ENCODE results near the gene SMIM23.

The SMIM23 gene

DNA sequence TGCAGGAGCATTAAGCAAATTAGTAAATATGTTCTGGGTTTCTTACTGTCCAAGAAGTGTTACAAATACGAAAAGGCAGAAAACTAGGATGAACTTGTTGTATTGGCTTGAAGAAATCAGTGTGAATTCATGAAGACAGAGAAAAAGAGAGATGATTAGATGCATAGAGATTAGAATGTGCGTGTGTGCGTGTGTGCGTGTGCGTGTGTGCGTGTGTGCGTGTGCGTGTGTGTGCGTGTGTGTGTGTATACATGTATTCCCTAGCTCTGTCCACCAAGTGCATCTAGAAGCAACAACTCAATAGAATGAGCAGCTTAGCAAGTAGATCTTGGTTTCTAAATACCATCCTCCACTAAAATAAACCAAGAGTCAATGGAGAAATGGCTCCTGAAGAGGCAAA is 41.5 kb downstream of the SMIM23 start:
- Histone ChIP-seq H3K27ac (ENCODE audit: low read depth, low read length) (no peak overlapping the region), H3K27me3 (ENCODE audit: control insufficient read depth, insufficient read depth, low read length) (no peaks in the 10 kb centered on the region), H3K36me3 (ENCODE audit: control insufficient read depth, insufficient read depth, low read length) (no peaks in the 10 kb centered on the region), H3K9ac (ENCODE audit: low read length) (no peak overlapping the region), H3K4me3 (ENCODE audit: low read length) (no peak overlapping the region), H3K4me1 (ENCODE audit: control insufficient read depth, insufficient read depth, low read length) (no peaks in the 10 kb centered on the region)

DNA sequence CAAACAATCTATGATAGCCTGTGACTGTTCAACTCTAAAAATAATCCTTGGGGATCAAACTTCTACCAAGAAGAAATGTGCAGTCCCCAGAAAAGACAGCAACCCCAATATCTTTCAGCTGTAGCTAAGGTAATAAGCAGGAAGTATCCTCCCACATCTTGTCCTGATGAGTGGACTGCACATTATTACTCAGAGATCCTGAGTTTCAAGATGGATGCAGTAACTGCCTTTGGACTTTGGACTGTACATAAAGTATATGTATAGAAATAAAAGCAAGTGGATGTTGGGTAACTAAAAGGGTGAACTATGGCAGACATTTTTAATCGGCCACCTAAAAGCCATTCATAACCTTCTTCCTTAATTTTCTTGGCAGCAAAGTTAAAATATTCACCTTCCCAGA is 45.1 kb downstream of the SMIM23 start:
- Histone ChIP-seq H3K27me3 (ENCODE audit: control insufficient read depth, insufficient read depth, low read length) (no peaks in the 10 kb centered on the region), H3K4me3 (ENCODE audit: low read length) (no peak overlapping the region), H3K27ac (ENCODE audit: low read depth, low read length) (no peak overlapping the region), H3K9ac (ENCODE audit: low read length) (no peak overlapping the region), H3K36me3 (ENCODE audit: control insufficient read depth, insufficient read depth, low read length) (no peaks in the 10 kb centered on the region), H3K4me1 (ENCODE audit: control insufficient read depth, insufficient read depth, low read length) (no peaks in the 10 kb centered on the region)

DNA sequence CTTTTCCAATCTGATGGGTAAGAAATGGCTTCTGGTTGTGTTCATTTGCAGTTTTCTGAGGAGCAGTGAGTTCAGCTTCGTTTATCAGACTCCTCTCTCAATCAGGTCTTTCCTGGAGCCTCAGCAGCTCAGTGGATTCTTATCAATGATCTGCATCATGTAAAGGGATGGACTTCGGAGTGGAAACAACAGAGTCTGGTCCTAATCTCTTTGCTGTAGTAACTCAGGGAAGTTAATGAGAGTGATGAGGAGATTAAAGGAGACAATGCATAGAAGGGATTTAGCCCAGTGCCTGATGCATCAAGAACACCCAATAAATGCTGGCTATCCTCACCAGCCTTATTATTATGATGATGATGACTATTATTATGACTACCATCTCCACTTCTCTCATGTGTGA is 47.2 kb downstream of the SMIM23 start:
- no peak overlapping the region for H3K9ac ChIP-seq (ENCODE audit: low read length)
- H3K27me3 ChIP-seq (ENCODE audit: control insufficient read depth, insufficient read depth, low read length) = no peaks in the 10 kb centered on the region
- no peak overlapping the region for H3K27ac ChIP-seq (ENCODE audit: low read depth, low read length)
- H3K4me1 ChIP-seq (ENCODE audit: control insufficient read depth, insufficient read depth, low read length) = no peaks in the 10 kb centered on the region
- H3K4me3 ChIP-seq (ENCODE audit: low read length) = no peak overlapping the region
- H3K36me3 ChIP-seq (ENCODE audit: control insufficient read depth, insufficient read depth, low read length) = no peaks in the 10 kb centered on the region

DNA sequence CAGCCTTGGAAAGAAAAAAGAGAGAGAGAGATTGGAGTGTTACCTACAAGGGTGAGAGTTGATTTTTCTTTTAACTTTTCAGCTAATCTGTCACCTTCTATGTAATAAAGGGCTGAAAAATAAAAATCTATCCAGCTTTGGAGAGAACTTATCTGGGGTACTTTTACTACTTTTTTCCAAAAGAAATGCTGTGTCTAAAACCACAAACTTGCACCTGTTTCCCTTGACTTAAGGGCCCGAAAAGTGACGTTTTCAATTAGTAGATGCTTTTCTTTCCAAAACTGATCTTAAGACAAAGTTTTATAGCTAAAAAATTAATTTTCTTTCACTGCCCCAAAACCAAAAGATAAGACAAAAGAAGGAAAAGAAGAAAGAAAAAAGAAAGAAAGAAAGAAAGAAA is 48.8 kb downstream of the SMIM23 start:
- Histone ChIP-seq H3K4me3 (ENCODE audit: low read length) (no peak overlapping the region), H3K36me3 (ENCODE audit: control insufficient read depth, insufficient read depth, low read length) (no peaks in the 10 kb centered on the region), H3K27ac (ENCODE audit: low read depth, low read length) (no peak overlapping the region), H3K27me3 (ENCODE audit: control insufficient read depth, insufficient read depth, low read length) (no peaks in the 10 kb centered on the region), H3K9ac (ENCODE audit: low read length) (no peak overlapping the region), H3K4me1 (ENCODE audit: control insufficient read depth, insufficient read depth, low read length) (no peaks in the 10 kb centered on the region)

GRCh38 chr5:171835066-171835465 is 49.4 kb downstream of the SMIM23 start:
- no peaks in the 10 kb centered on the region for H3K4me1 ChIP-seq (ENCODE audit: control insufficient read depth, insufficient read depth, low read length)
- no peaks in the 10 kb centered on the region for H3K36me3 ChIP-seq (ENCODE audit: control insufficient read depth, insufficient read depth, low read length)
- no peak overlapping the region for H3K27ac ChIP-seq (ENCODE audit: low read depth, low read length)

GRCh38 chr5:171837522-171837921 is 51.9 kb downstream of the SMIM23 start:
- Histone ChIP-seq H3K36me3 (ENCODE audit: control insufficient read depth, insufficient read depth, low read length) (no peaks in the 10 kb centered on the region), H3K27ac (ENCODE audit: low read depth, low read length) (no peak overlapping the region), H3K9ac (ENCODE audit: low read length) (no peak overlapping the region), H3K4me1 (ENCODE audit: control insufficient read depth, insufficient read depth, low read length) (no peaks in the 10 kb centered on the region), H3K27me3 (ENCODE audit: control insufficient read depth, insufficient read depth, low read length) (no peaks in the 10 kb centered on the region), H3K4me3 (ENCODE audit: low read length) (no peak overlapping the region)

More at GRCh38 chr5:171835066-171835465, 49.4 kb downstream of the SMIM23 start:
- Histone ChIP-seq H3K4me3 (ENCODE audit: low read length) (no peak overlapping the region), H3K9ac (ENCODE audit: low read length) (no peak overlapping the region), H3K27me3 (ENCODE audit: control insufficient read depth, insufficient read depth, low read length) (no peaks in the 10 kb centered on the region)

- Histone ChIP-seq H3K27me3 (ENCODE audit: control insufficient read depth, insufficient read depth, low read length) (no peaks in the 10 kb centered on the region), H3K36me3 (ENCODE audit: control insufficient read depth, insufficient read depth, low read length) (no peaks in the 10 kb centered on the region), H3K27ac (ENCODE audit: low read depth, low read length) (no peak overlapping the region), H3K9ac (ENCODE audit: low read length) (no peak overlapping the region), H3K4me1 (ENCODE audit: control insufficient read depth, insufficient read depth, low read length) (no peaks in the 10 kb centered on the region), H3K4me3 (ENCODE audit: low read length) (no peak overlapping the region)
Observed at GRCh38 chr5:171838066-171838465, 52.4 kb downstream of the SMIM23 start.

DNA sequence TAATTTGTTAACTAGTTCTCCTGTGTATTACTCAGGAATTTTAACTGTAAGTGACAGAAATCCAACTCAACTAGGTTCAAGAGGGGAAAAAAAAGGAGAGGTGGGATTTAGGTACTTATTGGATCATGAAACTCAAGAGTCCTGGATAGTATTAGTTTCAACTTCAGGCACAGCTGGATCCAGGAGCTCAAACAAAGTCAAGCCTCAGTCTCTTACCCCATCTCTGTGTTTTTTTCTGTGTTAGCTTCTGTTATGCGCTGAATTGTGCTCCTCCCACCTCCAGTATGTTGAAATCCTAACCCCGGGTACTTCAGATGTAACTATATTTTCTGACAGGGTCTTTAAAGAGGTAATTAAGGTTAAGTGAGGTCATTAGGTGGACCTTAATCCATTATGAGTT is 53.5 kb downstream of the SMIM23 start:
- H3K4me3 ChIP-seq (ENCODE audit: low read length) = no peak overlapping the region

GRCh38 chr5:171840066-171840465 is 54.4 kb downstream of the SMIM23 start:
- Histone ChIP-seq H3K27me3 (ENCODE audit: control insufficient read depth, insufficient read depth, low read length) (no peaks in the 10 kb centered on the region), H3K9ac (ENCODE audit: low read length) (no peak overlapping the region), H3K4me3 (ENCODE audit: low read length) (no peak overlapping the region), H3K36me3 (ENCODE audit: control insufficient read depth, insufficient read depth, low read length) (no peaks in the 10 kb centered on the region), H3K4me1 (ENCODE audit: control insufficient read depth, insufficient read depth, low read length) (no peaks in the 10 kb centered on the region), H3K27ac (ENCODE audit: low read depth, low read length) (no peak overlapping the region)

More for the DNA sequence above, 53.5 kb downstream of the SMIM23 start:
- H3K4me1 ChIP-seq (ENCODE audit: control insufficient read depth, insufficient read depth, low read length) = no peaks in the 10 kb centered on the region
- no peak overlapping the region for H3K9ac ChIP-seq (ENCODE audit: low read length)
- H3K27ac ChIP-seq (ENCODE audit: low read depth, low read length) = no peak overlapping the region
- no peaks in the 10 kb centered on the region for H3K36me3 ChIP-seq (ENCODE audit: control insufficient read depth, insufficient read depth, low read length)
- no peaks in the 10 kb centered on the region for H3K27me3 ChIP-seq (ENCODE audit: control insufficient read depth, insufficient read depth, low read length)
